HCT116 (cell line): ENCODE data around the gene OBSL1. TPM values are rescaled to one million over a fixed set of nuclear protein-coding genes. Genes with fewer than 3 reads are reported as not detected.

ENCODE experiments used
- ATAC-seq: fragments of 200-7000 bp; cut with Tn5 transposase; 2 replicates; pipeline ENCODE4 v1.9.1; 2020; ENCODE audit warnings: mild to moderate bottlenecking, moderate library complexity
- BruUV-seq: library from RNA; stranded (reverse); fragments of 400-500 nt; replicated peaks from 2 replicates; lab custom pipeline; 2021; lab: Mats Ljungman, UMichigan
- CTCF ChIA-PET: fragments of 300-600 bp; sonication (Branson Sonifier 250); formaldehyde crosslinking; loops from one replicate; lab custom pipeline; 2021; ENCODE audit warnings: antibody characterized with exemption; lab: Charles Lee
- POLR2A ChIA-PET: fragments of 300-600, 350-600 bp; sonication (Branson Sonifier 250); formaldehyde crosslinking; loops from one replicate; lab custom pipeline; 2021; ENCODE audit warnings: antibody characterized with exemption; lab: Charles Lee
- RAD21 ChIA-PET, 2 experiments: fragments of 300-600 bp; sonication (Branson Sonifier 250); formaldehyde crosslinking; loops; one replicate each; lab custom pipeline; 2023; ENCODE audit warnings: low total read pairs in 2 of 2; ENCODE audit not compliant: uncharacterized antibody in 2 of 2, unreplicated experiment in 2 of 2, low non-redundant PET in 1 of 2; lab: Charles Lee
- DNase-seq: peaks from one replicate; pipeline ENCODE4 v3.0.0-alpha.2; 2010; ENCODE audit warnings: low read depth, low spot score
- H2AFZ ChIP-seq: fragments of 200-600 bp; shearing (Covaris generic), sonication (generic); 2 replicates; pipeline ENCODE4 v1.6.1; 2017; ENCODE audit warnings: low read depth, mixed run types, mixed read lengths, antibody characterized with exemption, low read length; ENCODE audit not compliant: poor library complexity, severe bottlenecking
- H3K27ac ChIP-seq: 2 replicates; pipeline ENCODE4 v1.5.1; 2012; ENCODE audit warnings: low read depth, low read length
- H3K27me3 ChIP-seq: fragments of 200-600 bp; sonication (generic); 2 replicates; pipeline ENCODE4 v1.6.1; 2016; ENCODE audit warnings: mixed run types, low read length, mixed read lengths; ENCODE audit not compliant: insufficient read depth
- H3K36me3 ChIP-seq, 2 experiments: fragments of 200-500 bp in 1 of 2; fragments of 200-600 bp in 1 of 2; sonication (Bioruptor generic) in 1 of 2; sonication (generic) in 1 of 2; 2 replicates each; pipeline versions ENCODE4 v1.5.1 to v1.6.1; 2014 to 2016; ENCODE audit warnings: low read length in 2 of 2, inconsistent platforms in 1 of 2, mixed read lengths in 1 of 2, mixed run types in 1 of 2; ENCODE audit not compliant: insufficient read depth in 2 of 2, control insufficient read depth in 1 of 2
- H3K4me1 ChIP-seq, 2 experiments: fragments of 200-600 bp in 1 of 2; sonication (generic) in 1 of 2; 2 replicates each; pipeline versions ENCODE4 v1.5.1 to v1.6.1; 2012 to 2017; ENCODE audit warnings: low read length in 2 of 2, inconsistent platforms in 1 of 2, mild to moderate bottlenecking in 1 of 2, mixed read lengths in 1 of 2, mixed run types in 1 of 2, moderate library complexity in 1 of 2; ENCODE audit not compliant: insufficient read depth in 2 of 2, control insufficient read depth in 1 of 2
- H3K4me2 ChIP-seq: fragments of 200-600 bp; sonication (generic); 2 replicates; pipeline ENCODE4 v1.6.1; 2017; ENCODE audit warnings: mixed run types, low read length, mixed read lengths
- H3K4me3 ChIP-seq, 2 experiments: fragments of 200-600 bp in 1 of 2; sonication (generic) in 1 of 2; replicated peaks in 1 of 2; 2 replicates each; pipeline ENCODE4 v1.5.1; 2011 to 2016; ENCODE audit warnings: low read length in 2 of 2, control low read depth in 1 of 2, low read depth in 1 of 2, mild to moderate bottlenecking in 1 of 2, mixed read lengths in 1 of 2, mixed run types in 1 of 2
- H3K79me2 ChIP-seq: fragments of 200-600 bp; sonication (generic); 2 replicates; pipeline ENCODE4 v1.6.1; 2017; ENCODE audit warnings: mild to moderate bottlenecking, mixed run types, low read length, moderate library complexity, mixed read lengths; ENCODE audit not compliant: insufficient read depth
- H3K9ac ChIP-seq: fragments of 200-600 bp; sonication (generic); 2 replicates; pipeline ENCODE4 v1.6.1; 2016; ENCODE audit warnings: low read length, mixed read lengths
- H3K9me2 ChIP-seq: fragments of 200-600 bp; sonication (generic), shearing (Covaris generic); 2 replicates; pipeline ENCODE4 v1.6.1; 2017; ENCODE audit warnings: mixed run types, mild to moderate bottlenecking, moderate library complexity; ENCODE audit not compliant: insufficient read depth
- H3K9me3 ChIP-seq, 2 experiments: fragments of 200-500 bp in 1 of 2; fragments of 200-600 bp in 1 of 2; sonication (Bioruptor generic) in 1 of 2; sonication (generic) in 1 of 2; 2 replicates each; pipeline ENCODE4 v1.6.1; 2014 to 2017; ENCODE audit warnings: low read length in 2 of 2, mixed read lengths in 2 of 2, inconsistent platforms in 1 of 2, low read depth in 1 of 2, mild to moderate bottlenecking in 1 of 2, mixed run types in 1 of 2, moderate library complexity in 1 of 2; ENCODE audit not compliant: control insufficient read depth in 1 of 2, insufficient read depth in 1 of 2
- H4K20me1 ChIP-seq: fragments of 200-600 bp; sonication (generic), shearing (Covaris generic); 2 replicates; pipeline ENCODE4 v1.6.1; 2017; ENCODE audit warnings: mixed run types, mild to moderate bottlenecking, moderate library complexity; ENCODE audit not compliant: insufficient read depth
- CEBPB ChIP-seq: IDR thresholded peaks from 2 replicates; pipeline ENCODE4 v1.6.1; 2012; ENCODE audit warnings: low read depth
- EGR1 ChIP-seq: IDR thresholded peaks from 2 replicates; pipeline ENCODE4 v1.6.1; 2012; ENCODE audit warnings: low read depth
- ELF1 ChIP-seq: IDR thresholded peaks from 2 replicates; pipeline ENCODE4 v1.6.1; 2012; ENCODE audit warnings: low read depth, borderline replicate concordance
- EZH2 ChIP-seq: fragments of 200-600 bp; sonication (generic); IDR thresholded peaks from 2 replicates; pipeline ENCODE4 v1.6.1; 2017; ENCODE audit warnings: antibody characterized with exemption, mixed run types
- EZH2phosphoT487 ChIP-seq: fragments of 200-600 bp; IDR thresholded peaks from 2 replicates; pipeline ENCODE4 v1.6.1; 2018; ENCODE audit warnings: antibody characterized with exemption, borderline replicate concordance
- JUND ChIP-seq: IDR thresholded peaks from 2 replicates; pipeline ENCODE4 v1.6.1; 2012
- POLR2AphosphoS5 ChIP-seq: IDR thresholded peaks from 2 replicates; pipeline ENCODE4 v1.6.1; 2011; ENCODE audit warnings: mild to moderate bottlenecking, low read depth, low read length, moderate library complexity
- RAD21 ChIP-seq: IDR thresholded peaks from 2 replicates; pipeline ENCODE4 v1.6.1; 2012; ENCODE audit warnings: low read depth, mild to moderate bottlenecking
- SIN3A ChIP-seq: IDR thresholded peaks from 2 replicates; pipeline ENCODE4 v1.6.1; 2012; ENCODE audit warnings: low read depth
- SP1 ChIP-seq: IDR thresholded peaks from 2 replicates; pipeline ENCODE4 v1.6.1; 2012; ENCODE audit warnings: low read depth
- SRF ChIP-seq: IDR thresholded peaks from 2 replicates; pipeline ENCODE4 v1.6.1; 2012; ENCODE audit warnings: low read depth
- TCF7L2 ChIP-seq: IDR thresholded peaks from 2 replicates; pipeline ENCODE4 v1.7.0; 2011; ENCODE audit warnings: borderline replicate concordance, inconsistent platforms; ENCODE audit not compliant: insufficient read depth, insufficient read length; ENCODE audit errors: extremely low read depth
- ZFX ChIP-seq: fragments of 450-650 bp; IDR thresholded peaks from 2 replicates; pipeline ENCODE4 v1.6.1; 2017
- ZNF274 ChIP-seq: fragments of 200-500 bp; sonication (Bioruptor generic); IDR thresholded peaks from 2 replicates; pipeline ENCODE4 v1.6.1; 2014; ENCODE audit warnings: mild to moderate bottlenecking, low read depth, low read length, inconsistent platforms
- intact Hi-C: fragments of 100-400 bp; cut with micrococcal nuclease; formaldehyde crosslinking; loops from 2 replicates; pipeline ENCODE4 v1.10.0; 2022
- total RNA-seq: library from RNA; stranded (reverse); gene quantifications from one replicate; pipeline ENCODE4 v1.2.1, GENCODE V29; 2021; ENCODE audit not compliant: unreplicated experiment
- TF ChIP-seq, protein P1 (sequence below): IDR thresholded peaks from 2 replicates; pipeline ENCODE4 v1.6.1; 2011; ENCODE audit warnings: mild to moderate bottlenecking, low read length, moderate library complexity; ENCODE audit not compliant: insufficient replicate concordance; ENCODE audit errors: extremely low read depth
- TF ChIP-seq, protein P2 (sequence below): IDR thresholded peaks from 2 replicates; pipeline ENCODE4 v1.6.1; 2012
- TF ChIP-seq, protein P3 (sequence below), 3 experiments: fragments of 200-600 bp in 1 of 3; sonication (generic) in 1 of 3; IDR thresholded peaks in 2 of 3; conservative IDR thresholded peaks in 1 of 3; 2 replicates each; pipeline ENCODE4 v1.5.1; 2012 to 2017; ENCODE audit warnings: low read depth in 2 of 3, low read length in 2 of 3, antibody characterized with exemption in 1 of 3, borderline replicate concordance in 1 of 3, control low read depth in 1 of 3, mild to moderate bottlenecking in 1 of 3, mixed read lengths in 1 of 3, mixed run types in 1 of 3, moderate library complexity in 1 of 3; ENCODE audit not compliant: insufficient read depth in 1 of 3
- TF ChIP-seq, protein P4 (sequence below): IDR thresholded peaks from 2 replicates; pipeline ENCODE4 v1.6.1; 2012
- TF ChIP-seq, protein P5 (sequence below): IDR thresholded peaks from 2 replicates; pipeline ENCODE4 v1.6.1; 2012; ENCODE audit warnings: low read depth

OBSL1 gene
- total RNA-seq, 1 experiment from 2014 or later: 45.2 TPM

DNA sequence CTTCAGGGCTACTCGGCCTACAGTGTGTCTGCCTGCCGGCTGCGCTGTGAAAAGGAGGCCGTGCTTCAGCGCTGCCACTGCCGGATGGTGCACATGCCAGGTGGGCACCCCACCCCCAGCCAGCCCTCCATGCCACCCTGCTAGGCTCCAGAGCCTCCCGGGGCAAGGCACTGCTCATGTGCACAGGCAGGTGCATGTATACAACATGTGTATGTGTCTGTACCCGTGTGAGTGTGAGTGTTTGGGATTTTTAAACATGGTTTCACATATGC is 39.0 kb downstream of the OBSL1 start:
- CTCF ChIA-PET: interaction anchor here (0.6 to 7.7 kb wide), 3 partner anchors 8 to 129 kb away, joined by 4 to 103 read pairs (median 5); a partner anchor contains a TSS
- Histone ChIP-seq H3K9me2 (no peaks in the 10 kb centered on the region), H3K9me3 (no peaks in the 10 kb centered on the region), H3K4me1 (peaks cover 13 to 39% of the 10 kb centered on the region in 2 experiments; a peak in 3 of 4 replicates), H3K4me2 (no peak overlapping the region), H3K27ac (no peak overlapping the region), H3K27me3 (no peaks in the 10 kb centered on the region), H2AFZ (no peak overlapping the region), H3K9ac (no peak overlapping the region), H3K36me3 (no peaks in the 10 kb centered on the region), H4K20me1 (no peaks in the 10 kb centered on the region), H3K4me3 (no peak overlapping the region), H3K79me2 (no peaks in the 10 kb centered on the region)
- ATAC-seq: no peak
- intact Hi-C loops: loop anchor here (10.0 kb wide), 1 partner anchor 358 kb away; the partner anchor contains the start of genes CNPPD1, RETREG2 and SLC23A3
- no TSS peak for BruUV-seq
- RAD21 ChIA-PET: no interaction called here
- no peak for TF ChIP-seq ZNF274
- no peak for TF ChIP-seq EZH2phosphoT487
- TF ChIP-seq ZFX: no peak
- TF ChIP-seq, protein P1, sequence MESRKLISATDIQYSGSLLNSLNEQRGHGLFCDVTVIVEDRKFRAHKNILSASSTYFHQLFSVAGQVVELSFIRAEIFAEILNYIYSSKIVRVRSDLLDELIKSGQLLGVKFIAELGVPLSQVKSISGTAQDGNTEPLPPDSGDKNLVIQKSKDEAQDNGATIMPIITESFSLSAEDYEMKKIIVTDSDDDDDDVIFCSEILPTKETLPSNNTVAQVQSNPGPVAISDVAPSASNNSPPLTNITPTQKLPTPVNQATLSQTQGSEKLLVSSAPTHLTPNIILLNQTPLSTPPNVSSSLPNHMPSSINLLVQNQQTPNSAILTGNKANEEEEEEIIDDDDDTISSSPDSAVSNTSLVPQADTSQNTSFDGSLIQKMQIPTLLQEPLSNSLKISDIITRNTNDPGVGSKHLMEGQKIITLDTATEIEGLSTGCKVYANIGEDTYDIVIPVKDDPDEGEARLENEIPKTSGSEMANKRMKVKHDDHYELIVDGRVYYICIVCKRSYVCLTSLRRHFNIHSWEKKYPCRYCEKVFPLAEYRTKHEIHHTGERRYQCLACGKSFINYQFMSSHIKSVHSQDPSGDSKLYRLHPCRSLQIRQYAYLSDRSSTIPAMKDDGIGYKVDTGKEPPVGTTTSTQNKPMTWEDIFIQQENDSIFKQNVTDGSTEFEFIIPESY: no peak
- no peak for TF ChIP-seq POLR2AphosphoS5
- TF ChIP-seq JUND: no peak
- TF ChIP-seq SP1: no peak
- TF ChIP-seq, protein P2, sequence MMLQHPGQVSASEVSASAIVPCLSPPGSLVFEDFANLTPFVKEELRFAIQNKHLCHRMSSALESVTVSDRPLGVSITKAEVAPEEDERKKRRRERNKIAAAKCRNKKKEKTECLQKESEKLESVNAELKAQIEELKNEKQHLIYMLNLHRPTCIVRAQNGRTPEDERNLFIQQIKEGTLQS: no peak
- TF ChIP-seq CEBPB: no peak
- no peak for TF ChIP-seq TCF7L2
- TF ChIP-seq, protein P3, sequence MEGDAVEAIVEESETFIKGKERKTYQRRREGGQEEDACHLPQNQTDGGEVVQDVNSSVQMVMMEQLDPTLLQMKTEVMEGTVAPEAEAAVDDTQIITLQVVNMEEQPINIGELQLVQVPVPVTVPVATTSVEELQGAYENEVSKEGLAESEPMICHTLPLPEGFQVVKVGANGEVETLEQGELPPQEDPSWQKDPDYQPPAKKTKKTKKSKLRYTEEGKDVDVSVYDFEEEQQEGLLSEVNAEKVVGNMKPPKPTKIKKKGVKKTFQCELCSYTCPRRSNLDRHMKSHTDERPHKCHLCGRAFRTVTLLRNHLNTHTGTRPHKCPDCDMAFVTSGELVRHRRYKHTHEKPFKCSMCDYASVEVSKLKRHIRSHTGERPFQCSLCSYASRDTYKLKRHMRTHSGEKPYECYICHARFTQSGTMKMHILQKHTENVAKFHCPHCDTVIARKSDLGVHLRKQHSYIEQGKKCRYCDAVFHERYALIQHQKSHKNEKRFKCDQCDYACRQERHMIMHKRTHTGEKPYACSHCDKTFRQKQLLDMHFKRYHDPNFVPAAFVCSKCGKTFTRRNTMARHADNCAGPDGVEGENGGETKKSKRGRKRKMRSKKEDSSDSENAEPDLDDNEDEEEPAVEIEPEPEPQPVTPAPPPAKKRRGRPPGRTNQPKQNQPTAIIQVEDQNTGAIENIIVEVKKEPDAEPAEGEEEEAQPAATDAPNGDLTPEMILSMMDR (IDR thresholded peaks at IDR 0.05 in 2 of 3, conservative IDR thresholded peaks at IDR 0.05 in 1 of 3; ENCODE audit: borderline replicate concordance in 1 of 3, insufficient read depth in 1 of 3, low read depth in 2 of 3, low read length in 2 of 3): no peak
- no peak for TF ChIP-seq ELF1
- TF ChIP-seq EZH2: no peak
- TF ChIP-seq EGR1: no peak
- TF ChIP-seq SIN3A: no peak
- TF ChIP-seq SRF: no peak
- TF ChIP-seq, protein P4, sequence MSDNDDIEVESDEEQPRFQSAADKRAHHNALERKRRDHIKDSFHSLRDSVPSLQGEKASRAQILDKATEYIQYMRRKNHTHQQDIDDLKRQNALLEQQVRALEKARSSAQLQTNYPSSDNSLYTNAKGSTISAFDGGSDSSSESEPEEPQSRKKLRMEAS: no peak
- no peak for TF ChIP-seq RAD21
- TF ChIP-seq, protein P5, sequence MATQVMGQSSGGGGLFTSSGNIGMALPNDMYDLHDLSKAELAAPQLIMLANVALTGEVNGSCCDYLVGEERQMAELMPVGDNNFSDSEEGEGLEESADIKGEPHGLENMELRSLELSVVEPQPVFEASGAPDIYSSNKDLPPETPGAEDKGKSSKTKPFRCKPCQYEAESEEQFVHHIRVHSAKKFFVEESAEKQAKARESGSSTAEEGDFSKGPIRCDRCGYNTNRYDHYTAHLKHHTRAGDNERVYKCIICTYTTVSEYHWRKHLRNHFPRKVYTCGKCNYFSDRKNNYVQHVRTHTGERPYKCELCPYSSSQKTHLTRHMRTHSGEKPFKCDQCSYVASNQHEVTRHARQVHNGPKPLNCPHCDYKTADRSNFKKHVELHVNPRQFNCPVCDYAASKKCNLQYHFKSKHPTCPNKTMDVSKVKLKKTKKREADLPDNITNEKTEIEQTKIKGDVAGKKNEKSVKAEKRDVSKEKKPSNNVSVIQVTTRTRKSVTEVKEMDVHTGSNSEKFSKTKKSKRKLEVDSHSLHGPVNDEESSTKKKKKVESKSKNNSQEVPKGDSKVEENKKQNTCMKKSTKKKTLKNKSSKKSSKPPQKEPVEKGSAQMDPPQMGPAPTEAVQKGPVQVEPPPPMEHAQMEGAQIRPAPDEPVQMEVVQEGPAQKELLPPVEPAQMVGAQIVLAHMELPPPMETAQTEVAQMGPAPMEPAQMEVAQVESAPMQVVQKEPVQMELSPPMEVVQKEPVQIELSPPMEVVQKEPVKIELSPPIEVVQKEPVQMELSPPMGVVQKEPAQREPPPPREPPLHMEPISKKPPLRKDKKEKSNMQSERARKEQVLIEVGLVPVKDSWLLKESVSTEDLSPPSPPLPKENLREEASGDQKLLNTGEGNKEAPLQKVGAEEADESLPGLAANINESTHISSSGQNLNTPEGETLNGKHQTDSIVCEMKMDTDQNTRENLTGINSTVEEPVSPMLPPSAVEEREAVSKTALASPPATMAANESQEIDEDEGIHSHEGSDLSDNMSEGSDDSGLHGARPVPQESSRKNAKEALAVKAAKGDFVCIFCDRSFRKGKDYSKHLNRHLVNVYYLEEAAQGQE: no peak
- no peak for DNase-seq
- POLR2A ChIA-PET: no interaction called here
